Sciatic nerve (tissue), 2 donors: Measurements from ENCODE around the gene DEK. TPM values are rescaled to one million over a fixed set of nuclear protein-coding genes. Genes with fewer than 3 reads are reported as not detected.
A peak's percentile ranks its signal among the peaks of the same experiment; 100 is the strongest.
"Not testable (repeated sequence)": the region's sequence is repeated elsewhere in the genome, so short reads cannot be mapped to it uniquely, and the experiment has no call there.

ENCODE experiments used
- ATAC-seq: fragments of 200-7000 bp; cut with Tn5 transposase; one replicate; pipeline ENCODE4 v1.9.1; 2020; ENCODE audit warnings: mild to moderate bottlenecking, moderate library complexity
- DNase-seq: peaks from one replicate; pipeline ENCODE4 v3.0.0-alpha.2; 2020; ENCODE audit warnings: low spot score
- intact Hi-C: fragments of 100-400 bp; cut with DNase I; formaldehyde crosslinking; loops from one replicate; pipeline ENCODE4 v1.14.2; 2022
- total RNA-seq: library from RNA; stranded (reverse); fragmentation: NEBNext Ultra II Directional; extraction: Animal tissue kit (Norgen Biotek cat#: 25700); gene quantifications from one replicate; pipeline ENCODE4 v1.2.1, GENCODE V29; 2021
- donor health status: DM: no; HTN: no; CAD: no.
- donor health status: DM: no; HTN: no; CAD: no.

DEK gene
- total RNA-seq, 1 donor from 2014 or later, result 85.3 TPM

GRCh38 chr6:18212231-18212630 is 52.1 kb downstream of the DEK start:
- no peak for ATAC-seq
- intact Hi-C loops, result no loop called here

DNA sequence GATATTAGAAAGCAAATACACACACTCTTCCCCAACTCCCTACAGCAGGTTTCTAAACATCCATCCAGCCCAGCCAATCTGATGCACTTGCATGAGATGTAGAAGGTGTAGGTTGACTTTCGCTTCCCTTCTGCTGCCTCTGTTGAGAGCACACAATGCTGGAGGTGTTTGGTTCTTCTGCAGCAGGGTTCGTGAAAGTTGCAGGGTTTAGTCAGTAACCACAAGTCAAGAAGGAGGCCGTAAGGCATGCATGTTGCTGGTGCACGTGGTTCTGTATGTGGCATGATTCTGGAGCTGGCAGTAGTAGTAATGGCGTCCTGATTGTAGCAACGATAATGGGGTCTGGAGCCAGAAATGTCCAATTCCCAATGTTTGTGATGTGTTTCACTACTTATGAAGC is 53.0 kb downstream of the DEK start:
- intact Hi-C loops, result no loop called here
- ATAC-seq, result no peak
- DNase-seq, result no peak

More at GRCh38 chr6:18212231-18212630, 52.1 kb downstream of the DEK start:
- no peak for DNase-seq

DNA sequence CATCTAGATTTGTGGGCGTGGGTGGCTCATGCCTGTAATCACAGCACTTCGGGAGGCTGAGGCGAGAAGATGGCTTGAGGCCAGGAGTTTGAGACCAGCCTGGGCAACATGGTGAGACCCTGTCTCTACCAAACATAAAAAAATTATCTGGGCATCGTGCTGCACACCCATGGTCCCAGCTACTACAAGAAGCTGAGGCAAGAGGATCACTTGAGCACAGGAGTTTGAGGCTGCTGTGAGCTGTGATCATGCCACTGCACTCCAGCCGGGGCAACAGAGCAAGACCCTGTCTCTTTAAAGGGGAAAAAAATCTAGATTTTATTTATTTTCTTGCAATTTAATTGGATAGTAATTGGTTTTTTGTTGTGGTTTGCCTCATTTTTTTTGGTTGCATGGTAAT is 53.6 kb downstream of the DEK start:
- intact Hi-C loops, result no loop called here
- no peak for DNase-seq
- ATAC-seq, result no peak

DNA sequence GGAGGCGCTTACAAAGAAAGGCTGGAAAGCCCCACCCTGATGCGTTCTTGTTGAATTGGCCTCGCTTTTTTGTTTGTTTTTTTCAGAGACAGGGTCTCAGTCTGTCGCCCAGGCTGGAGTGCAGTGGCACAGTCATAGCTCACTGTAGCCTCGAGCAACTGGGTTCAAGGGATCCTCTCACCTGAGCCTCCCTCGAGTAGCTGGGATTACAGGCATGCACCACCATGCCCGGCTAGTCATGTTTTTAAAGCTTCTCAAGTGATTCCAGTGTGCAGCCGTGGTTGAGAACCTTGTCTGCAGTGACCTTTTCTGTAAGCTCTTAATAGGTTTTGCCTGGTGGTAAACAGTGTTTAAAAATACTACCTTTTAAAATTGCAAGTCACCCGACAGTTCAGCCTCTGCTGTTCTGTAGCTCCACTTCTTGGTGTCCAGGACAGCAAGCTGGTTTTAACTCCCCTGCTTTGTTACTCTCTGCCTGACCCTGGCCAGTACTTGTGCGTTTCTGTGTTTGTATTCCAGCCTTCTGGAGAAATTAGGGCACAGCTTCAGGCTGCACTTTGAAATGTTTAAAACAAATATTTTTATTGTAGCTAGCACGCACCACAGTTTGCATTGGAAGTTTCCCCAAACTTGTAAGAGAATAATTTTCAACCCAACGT is 54.7 kb downstream of the DEK start:
- ATAC-seq, result no peak
- intact Hi-C loops, result no loop called here
- no peak for DNase-seq

DNA sequence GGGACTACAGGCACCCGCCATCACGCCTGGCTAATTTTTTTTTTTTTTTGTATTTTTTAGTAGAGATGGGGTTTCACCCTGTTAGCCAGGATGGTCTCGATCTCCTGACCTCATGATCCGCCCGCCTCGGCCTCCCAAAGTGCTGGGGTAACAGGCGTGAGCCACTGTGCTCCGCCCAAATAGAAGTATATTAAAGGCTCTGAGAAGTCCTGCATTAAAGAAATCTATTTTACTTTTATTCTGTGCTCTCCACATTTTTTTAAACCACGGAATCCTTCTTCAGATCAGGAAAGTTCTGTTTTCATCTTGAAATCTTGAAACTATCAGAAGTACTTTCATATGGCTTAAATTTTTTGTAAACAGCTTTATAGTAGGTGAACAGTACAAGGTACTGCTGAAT is 55.6 kb downstream of the DEK start:
- DNase-seq, intact Hi-C loops, ATAC-seq: not testable (repeated sequence)

GRCh38 chr6:18207949-18208348 is 56.4 kb downstream of the DEK start:
- DNase-seq, result no peak
- intact Hi-C loops, result no loop called here

GRCh38 chr6:18207438-18207837 is 56.9 kb downstream of the DEK start:
- no peak for ATAC-seq
- intact Hi-C loops, result no loop called here
- no peak for DNase-seq

More at GRCh38 chr6:18207949-18208348, 56.4 kb downstream of the DEK start:
- no peak for ATAC-seq

DNA sequence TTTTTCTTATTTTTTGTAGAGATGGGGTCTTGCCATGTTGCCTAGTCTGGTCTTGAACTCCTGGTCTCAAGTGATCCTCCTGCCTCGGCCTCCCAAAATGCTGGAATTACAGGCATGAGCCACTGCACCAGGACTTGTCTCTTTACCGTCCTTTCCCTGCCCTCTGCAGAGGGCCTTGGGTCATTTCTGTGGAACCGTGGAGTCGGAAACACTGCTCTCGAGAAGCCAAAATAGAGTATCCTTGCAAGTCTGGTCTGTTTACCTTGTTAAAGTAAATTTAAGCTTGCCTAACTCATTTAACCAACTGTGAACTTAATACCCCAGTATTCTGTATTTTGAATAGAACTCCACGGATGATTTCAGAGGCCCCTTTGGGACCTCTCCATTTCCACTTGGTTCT is 57.7 kb downstream of the DEK start:
- DNase-seq (no peak), ATAC-seq (no peak)
- intact Hi-C loops, result no loop called here

DNA sequence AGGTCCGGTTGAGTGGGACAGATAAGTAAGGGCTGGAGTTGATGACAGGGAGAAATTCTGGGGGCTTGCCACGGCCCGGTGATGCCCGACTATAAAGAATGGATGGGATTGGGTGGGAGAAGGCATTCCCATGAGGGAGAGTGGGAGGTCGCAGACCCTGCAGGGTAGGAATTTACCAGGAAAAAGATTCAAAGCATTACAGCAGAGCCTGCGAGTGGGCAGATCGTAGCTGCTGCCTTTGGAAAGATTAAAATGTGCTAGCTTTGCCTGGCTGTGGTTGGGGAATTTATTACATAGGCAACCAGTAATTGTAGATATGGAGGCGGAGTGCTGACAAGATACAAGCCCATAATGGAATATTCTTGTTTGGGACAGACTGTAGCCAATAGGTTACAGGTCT is 59.6 kb downstream of the DEK start:
- intact Hi-C loops, result no loop called here
- no peak for ATAC-seq
- no peak for DNase-seq

GRCh38 chr6:18203786-18204185 is 60.5 kb downstream of the DEK start:
- intact Hi-C loops, result no loop called here
- DNase-seq (no peak), ATAC-seq (no peak)

DNA sequence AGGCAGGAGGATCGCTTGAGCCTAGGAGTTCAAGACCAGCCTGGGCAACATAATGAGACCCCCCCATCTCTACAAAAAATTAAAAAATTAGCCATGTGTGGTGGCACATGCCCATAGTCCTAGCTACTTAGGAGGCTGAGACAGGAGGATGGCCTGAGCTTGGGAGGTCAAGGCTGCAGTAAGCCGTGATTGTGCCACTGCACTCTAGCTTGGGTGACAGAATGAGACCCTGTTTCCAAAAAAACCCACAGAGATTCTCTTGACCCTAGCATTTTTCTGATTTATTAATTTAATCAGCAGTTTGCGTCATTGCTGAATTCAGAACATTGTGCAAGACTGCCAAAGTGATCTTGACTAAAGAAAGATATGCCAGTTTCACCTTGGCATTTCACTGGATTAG is 72.3 kb downstream of the DEK start:
- intact Hi-C loops, result no loop called here
- no peak for ATAC-seq
- no peak for DNase-seq

DNA sequence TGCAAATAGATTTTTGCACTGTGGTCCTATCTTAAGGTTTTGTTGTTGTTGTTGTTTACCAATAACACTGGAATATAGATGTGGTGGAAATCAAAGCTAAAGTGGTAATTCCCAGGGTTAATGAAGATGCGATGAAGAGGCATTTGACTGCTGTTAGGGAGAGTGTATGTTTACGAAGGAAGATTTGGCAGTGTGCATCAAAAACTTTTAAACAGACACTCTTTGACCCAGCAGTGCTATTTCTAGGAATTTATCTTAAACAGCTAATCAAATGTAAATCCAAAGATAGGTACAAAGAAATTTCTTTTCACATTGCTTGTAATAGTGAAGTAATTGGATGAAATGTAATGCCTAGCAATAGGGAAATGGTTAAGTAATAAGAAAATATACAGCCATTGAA is 75.1 kb downstream of the DEK start:
- intact Hi-C loops, result no loop called here
- no peak for ATAC-seq
- no peak for DNase-seq

GRCh38 chr6:18187701-18188100 is 76.6 kb downstream of the DEK start:
- intact Hi-C loops, result no loop called here
- no peak for ATAC-seq
- no peak for DNase-seq

DNA sequence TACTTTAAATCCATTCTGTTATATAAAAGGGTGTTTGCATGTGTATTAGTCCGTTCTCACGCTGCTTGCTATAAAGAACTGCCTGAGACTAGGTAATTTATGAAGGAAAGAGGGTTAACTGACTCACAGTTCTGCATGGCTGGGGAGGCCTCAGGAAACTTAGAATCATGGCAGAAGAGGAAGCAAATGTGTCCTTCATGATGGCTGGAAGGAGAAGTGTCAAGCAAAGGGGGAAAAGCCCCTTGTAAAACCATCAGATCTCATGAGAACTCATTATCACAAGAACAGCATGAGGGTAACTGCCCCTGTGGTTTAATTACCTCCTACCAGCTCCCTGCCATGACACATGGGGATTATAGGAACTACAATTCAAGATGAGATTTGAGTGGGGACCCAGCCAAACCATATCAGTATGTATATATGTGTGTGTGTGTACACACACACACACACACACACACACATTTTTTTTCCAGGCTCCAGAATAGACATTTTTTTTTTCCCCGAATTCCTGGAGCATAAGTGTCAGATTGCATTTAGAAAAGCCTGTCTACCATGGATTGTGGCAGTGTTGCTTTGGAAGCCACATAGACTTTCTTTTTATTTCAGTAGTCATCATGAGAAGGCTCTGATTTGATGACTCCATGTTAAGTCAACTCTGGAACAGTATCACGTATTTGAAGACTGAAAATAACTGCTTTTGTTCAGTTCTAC is 77.6 kb downstream of the DEK start:
- DNase-seq (no peak), ATAC-seq (no peak)
- intact Hi-C loops, result no loop called here

- no peak for DNase-seq
- intact Hi-C loops, result no loop called here
- no peak for ATAC-seq
Measured at GRCh38 chr6:18186033-18186432, 78.3 kb downstream of the DEK start.

GRCh38 chr6:18185624-18186023 is 78.7 kb downstream of the DEK start:
- no peak for DNase-seq
- no peak for ATAC-seq

GRCh38 chr6:18183766-18184165 is 80.6 kb downstream of the DEK start:
- DNase-seq, result no peak
- intact Hi-C loops, result no loop called here
- no peak for ATAC-seq

More at GRCh38 chr6:18185624-18186023, 78.7 kb downstream of the DEK start:
- intact Hi-C loops, result no loop called here

DNA sequence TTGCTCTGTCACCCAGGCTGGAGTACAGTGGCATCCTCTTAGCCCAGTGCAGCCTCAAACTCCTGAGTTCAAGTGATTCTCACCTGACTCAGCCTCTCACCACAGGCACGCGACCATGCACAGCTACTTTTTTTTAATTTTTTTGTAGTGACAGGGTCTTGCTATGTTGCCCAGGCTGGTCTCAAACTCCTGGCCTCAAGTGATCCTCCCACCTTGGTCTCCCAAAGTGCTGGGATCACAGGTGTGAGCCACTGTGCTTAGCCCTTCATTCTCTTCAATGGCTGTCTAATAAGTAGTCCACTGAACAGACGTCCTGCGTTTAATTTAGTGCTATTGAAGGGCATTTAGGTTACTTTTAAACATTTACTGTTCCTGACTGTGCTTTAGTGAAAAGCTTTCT is 81.8 kb downstream of the DEK start:
- ATAC-seq (no peak), DNase-seq (no peak)
- intact Hi-C loops, result no loop called here

DNA sequence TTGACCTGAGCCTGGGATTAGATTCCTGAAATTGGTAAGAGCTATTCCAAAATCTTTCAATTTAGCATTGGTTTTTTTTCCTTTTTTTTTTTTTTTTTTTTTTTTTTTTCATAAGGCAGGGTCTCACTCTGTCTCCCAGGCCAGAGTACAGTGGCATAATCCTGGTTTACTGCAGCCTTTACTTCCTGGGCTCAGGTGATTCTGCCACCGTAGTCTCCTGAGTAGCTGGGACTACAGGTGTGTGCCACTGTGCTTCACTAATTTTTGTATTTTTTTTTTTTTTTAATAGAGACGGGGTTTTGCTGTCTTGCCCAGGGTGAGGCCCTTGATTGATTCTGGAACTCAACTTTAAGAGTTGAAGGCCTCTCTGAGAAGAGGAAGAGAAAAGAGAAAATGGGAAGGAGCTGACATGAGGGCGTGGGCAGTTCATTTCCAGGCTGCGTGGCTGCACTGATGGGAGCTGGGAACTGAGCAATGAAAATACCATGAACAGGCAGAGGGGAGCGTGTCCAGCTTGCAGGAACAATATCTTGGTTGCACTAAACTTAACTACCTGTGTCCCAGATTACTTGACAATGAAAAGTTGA is 84.5 kb downstream of the DEK start:
- DNase-seq, result no peak
- intact Hi-C loops, result no loop called here
- peak; percentile 62 for ATAC-seq

DNA sequence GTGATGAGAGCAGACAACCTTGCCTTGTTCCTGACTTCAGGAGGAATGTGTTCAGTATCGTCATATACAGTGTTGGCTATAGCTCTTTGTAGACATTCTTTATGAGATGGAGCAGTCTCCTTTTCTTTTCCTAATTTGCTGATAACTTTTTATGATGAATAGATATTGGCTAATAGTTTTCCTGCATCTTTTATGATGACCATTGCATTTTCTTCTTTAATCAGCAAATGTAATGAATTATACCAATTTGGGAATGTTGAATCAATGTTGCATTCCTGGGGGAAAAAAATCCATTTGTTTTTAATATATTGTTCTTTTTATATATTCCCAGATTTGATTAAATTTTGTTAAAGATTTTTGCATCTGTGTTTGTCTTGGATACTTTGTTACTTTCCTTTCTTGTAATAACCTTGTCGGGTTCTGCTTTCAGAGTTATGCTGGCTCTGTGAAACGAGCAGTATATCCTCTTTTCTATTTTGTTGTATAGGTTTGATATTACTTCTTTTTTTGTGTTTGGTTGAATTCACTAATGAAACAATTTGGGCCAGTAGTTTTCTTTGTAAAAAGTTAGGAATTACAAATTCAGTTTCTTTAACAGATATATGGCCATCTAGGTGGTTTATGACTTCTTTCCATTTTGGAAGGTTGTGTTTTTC is 85.2 kb downstream of the DEK start:
- no peak for ATAC-seq
- DNase-seq, result no peak
- intact Hi-C loops, result no loop called here
